NCI-H2029 treated with DMSO at 0.1 percent for 48 hours (cell line): ENCODE results near the gene MAPK6.

Source experiments
- DNase-seq: peaks from one replicate; lab custom pipeline; 2025; lab: John Stamatoyannopoulos, UW

MAPK6 gene

DNA sequence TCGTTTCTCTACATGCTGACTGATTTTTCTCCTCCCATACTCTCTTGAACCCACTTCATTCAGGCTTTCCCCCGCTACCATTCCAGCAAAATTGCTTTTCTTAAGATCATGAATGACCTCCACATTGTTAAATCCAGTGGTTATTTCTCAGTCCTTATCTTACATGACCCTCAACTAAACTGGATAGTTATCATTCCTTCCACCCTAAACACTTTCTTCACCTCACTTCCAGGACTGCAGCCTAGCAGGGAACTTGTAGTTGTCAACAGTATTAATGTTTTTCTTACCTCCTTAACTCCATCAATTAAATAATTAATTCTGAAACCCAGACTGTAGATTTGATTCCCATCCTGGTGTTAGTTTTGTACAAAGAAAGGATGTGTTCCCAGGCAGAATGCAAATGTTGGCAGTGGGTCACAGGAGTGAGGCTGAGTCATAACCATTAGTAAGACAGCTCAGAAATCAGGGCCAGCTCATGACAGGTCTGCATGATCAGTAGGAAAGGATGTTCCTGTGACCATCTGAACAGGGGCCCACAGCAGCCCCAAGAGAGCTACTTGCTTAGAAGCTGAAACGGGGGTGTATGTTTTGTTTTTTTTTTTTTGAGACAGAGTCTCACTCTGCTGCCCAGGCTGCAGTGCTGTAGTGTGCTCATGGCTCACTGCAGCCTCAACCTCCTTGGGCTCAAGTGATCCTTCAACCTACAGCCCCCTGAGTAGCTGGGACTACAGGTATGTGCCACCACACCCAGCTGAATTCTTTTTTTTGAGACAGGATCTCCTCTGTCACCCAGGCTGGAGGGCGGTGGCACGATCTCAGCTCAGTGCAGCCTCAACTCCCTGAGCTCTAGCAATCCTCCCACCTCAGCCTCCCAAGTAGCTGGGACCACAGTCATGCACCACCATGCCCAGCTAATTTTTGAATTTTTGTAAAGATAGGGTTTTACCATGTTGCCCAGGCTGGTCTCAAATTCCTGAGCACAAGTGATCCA is 84.5 kb downstream of the MAPK6 start:
- DNase-seq, result no peak

DNA sequence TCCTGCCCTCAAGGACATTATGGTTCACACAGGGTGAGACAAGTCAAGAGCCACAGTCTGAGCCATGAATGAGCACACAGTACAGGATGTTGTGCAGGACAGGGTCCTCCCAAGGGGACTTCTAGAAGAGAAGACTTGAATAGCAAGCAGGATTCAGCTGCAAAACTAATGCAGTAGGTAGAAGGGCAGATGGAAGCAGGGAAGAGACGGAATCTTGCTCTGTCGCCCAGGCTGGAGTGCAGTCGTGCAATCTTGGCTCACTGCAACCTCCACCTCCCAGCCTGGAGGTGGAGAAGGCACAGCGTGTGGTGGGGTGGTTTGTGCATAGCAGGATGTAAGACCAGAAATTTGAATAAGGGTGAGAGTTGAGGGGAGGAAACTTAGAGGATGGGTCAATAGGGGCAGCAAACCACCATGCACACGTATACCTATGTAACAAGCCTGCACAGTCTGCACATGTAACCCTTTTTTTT is 85.5 kb downstream of the MAPK6 start:
- no peak for DNase-seq

DNA sequence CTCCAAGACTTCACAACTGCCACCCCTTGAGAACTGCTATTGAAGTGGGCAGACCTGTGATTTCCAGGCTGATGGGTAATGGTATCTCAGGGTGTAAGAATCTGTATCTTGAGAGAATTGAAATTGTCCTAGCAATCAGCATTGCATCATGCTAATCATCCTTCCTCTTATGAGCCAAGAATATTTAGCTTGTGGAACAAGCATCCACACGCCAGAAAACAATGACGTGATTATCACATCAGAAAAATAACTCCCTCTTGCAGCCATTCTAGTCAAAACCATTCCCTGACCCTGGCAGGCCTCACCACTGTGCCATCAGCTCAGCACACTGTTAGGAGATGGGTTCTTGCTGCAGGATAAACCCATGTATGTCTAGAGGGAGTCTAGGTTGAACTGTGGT is 86.8 kb downstream of the MAPK6 start:
- DNase-seq, result no peak

DNA sequence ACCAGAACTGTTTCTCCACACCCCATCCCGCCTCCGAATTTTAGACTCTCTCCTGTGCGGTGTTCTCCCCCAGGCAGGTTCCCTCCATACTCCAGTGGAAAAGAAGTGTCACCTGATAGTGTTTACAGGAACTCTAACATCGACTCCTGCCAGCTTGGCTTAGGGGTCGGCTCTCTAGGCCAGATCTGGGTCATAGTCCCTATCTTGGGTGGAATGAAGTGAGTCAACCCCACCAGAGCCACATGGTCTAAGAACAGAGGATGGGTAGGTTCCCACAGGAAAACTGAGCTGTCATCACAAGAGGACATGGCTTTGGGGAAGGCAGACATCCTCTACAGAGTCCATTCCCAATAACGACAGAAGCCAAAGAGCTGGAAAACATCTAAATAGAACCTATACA is 87.6 kb downstream of the MAPK6 start:
- no peak for DNase-seq

DNA sequence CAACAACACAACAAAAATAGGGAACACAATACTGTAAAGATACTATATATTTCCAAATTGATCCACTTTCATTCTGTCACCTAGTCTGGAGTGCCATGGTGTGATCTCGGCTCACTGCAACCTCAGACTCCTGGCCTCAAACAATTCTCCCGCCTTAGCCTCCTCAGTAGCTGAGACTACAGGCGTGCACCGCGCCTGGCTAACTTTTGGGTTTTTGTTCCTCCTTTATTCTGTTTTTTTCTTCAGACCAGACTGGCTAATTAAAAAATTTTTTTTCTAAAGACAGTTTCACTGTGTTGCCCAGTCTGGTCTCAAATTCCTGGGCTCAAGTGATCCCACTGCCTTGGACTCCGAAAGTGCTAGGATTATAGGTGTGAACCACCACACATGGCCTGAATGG is 88.2 kb downstream of the MAPK6 start:
- no peak for DNase-seq

DNA sequence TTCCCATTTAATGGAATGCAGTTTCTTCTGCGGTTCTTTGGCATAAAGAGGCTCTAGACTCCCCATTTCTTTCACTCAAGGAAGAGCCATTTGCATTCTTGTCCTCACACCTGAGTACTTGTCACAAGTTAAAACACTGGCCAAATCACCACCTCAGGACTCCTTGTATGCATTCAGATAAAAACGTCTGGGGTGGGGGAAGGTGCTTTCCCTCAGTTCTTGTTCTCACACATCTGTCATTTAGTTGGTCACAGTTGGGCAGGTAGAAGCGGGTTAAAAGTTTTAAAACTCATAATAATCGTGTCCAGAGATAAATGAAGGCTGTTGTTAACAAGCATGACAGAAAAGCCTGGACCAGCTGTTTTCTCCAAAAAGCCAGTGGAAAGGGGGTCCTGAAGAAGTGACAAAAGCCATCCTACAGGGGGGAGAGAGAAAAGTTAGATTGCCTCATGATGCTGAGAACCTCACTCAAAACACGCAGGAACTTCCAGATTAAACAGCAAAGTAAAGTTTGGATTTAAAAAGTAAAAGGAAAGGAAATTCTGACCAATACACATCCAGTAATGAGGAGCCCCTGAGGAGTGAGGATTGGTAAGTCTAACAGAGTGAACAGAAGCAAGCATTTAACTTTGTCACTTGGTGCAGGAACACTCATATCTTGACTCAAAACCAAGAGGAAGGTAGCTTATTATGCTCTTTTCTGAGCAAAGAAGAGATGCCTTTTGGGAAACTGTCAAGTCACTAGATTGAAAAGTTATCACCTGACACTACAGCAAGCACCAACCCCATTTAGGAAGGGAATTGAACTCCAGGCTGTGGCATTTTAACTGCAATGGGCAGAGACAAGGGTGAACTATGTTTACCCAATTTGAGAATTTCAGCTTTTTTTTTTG is 90.8 kb downstream of the MAPK6 start:
- no peak for DNase-seq

DNA sequence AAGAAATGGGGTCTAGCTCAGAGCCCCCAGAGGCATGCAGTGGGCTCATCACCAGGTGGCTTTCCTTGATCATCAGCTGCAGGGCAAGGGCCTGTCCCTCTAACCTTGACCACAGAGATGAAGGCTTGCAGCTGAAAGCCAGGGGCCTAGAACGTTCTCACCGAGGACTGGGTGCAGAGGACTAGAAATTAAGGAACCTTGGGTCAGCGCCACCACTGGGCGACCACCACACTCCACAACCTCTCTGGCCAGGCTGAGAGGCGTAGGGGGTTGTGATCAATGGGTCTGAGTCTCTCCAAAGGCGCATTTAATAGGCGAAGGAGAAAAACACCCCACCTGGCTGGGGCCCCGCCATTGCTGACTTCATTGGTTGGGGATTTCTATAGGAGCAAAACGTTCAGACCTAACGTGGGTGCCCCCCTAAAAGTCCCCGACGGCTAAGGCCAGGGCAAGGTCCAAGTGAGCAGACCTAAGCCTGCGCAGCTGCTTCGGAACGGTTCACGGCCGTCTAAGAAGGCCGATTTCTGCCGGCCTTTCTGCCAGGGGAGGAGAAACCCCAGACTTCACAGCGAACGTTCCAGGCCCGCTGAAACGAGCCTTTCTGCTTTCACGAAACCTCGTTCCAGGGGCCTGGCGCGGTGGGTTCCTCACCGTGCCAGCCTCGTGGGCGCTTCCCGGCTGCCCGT is 92.6 kb downstream of the MAPK6 start:
- DNase-seq, result no peak

DNA sequence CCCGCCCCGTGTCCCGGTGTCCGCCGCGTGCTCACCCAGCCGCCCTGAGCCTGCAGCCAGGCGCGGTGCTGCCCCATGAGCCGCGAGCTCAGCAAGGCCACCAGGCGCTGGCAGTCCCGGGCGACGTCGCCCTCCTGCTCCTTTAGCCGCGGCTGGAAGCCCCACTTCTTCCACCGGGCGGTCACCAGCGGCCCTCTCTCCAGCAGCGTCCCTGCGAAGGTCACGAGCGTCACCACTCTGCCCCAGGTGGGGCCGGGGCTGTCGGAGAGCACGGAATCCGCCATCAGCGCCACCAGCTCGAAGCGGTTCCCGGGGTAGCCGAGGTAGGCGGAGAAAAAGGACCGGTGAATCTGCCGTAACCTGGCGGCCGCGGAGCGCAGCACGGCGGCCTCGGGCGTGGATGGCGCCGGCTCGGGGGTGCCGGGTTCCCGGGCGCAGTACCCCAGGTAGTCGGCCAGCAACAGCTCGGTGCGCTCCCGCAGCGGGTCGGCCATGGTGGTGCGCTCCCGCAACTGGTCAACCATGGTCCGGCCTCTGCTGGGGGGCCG is 93.3 kb downstream of the MAPK6 start:
- DNase-seq, result no peak

DNA sequence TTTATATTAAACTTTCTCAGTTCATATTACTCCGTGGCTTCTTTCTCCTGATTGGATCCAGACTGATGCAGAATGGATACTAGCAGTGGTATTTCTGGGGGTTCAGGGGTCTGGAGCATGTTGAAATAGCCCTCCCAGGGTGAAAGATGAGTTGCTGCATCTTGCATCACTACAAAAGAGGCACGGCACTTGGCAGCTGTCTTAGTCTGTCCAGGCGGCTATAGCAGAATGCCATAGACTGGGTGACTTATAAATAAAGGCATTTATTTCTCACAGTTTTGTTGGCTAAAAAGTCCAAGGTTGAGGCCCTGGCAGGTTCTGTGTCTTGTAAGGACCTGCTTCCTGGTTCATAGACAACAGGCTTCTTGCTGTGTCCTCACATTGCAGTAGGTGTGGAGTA is 94.2 kb downstream of the MAPK6 start:
- no peak for DNase-seq

DNA sequence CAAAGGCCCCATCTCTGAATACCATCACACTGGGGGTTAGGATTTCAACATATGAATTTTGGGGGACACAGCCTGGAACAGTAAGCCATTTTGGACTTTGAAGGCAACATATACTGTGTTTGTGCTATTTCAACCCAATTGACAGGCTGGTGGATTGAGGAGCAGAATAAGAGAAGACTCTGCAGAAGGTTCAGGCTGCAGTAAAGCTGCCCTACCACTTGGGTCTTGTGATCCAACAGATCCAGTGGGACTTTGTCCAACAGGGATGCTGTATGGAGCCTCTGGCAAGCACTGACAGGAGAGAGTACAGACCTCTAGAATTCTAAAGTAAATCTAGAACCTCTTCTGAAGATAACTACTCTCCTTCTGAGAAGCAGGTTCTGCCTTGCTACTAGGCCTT is 94.7 kb downstream of the MAPK6 start:
- no peak for DNase-seq

DNA sequence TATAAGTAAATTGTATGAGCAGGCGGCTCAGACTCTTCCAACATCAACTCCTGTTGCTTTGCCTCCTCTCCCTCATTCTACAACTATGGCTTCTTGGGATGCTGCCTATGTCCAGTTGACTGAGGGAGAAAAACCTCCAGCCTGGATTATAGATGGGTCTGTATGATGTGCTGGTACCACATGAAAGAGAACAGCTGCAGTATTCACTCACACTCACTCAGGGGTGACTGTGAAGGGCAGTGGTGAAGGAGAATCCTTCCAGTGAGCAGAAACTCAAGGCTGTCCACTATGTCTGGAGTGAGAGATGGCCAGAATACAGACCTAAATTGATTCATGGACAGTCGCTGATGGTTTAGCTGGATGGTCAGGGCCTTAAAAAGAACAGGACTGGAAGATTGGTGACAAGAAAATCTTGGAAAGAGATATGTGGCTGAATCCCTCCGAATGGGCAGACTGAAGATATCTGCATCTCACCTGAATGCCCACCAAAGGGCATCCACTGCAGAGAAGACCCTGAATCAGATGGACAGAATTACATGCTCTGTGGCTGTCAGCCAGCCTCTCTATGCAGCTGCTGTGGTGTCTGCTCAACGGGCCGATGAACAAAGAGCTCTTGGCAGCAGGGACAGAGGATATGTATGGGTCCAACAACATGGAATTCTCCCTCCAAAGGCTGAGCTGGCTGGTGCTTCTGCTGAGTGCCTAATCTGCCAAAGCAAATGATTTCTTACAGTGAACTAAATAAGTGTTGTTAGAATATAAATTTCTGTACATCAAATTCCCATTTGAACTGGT is 95.4 kb downstream of the MAPK6 start:
- DNase-seq, result peak; percentile 4

DNA sequence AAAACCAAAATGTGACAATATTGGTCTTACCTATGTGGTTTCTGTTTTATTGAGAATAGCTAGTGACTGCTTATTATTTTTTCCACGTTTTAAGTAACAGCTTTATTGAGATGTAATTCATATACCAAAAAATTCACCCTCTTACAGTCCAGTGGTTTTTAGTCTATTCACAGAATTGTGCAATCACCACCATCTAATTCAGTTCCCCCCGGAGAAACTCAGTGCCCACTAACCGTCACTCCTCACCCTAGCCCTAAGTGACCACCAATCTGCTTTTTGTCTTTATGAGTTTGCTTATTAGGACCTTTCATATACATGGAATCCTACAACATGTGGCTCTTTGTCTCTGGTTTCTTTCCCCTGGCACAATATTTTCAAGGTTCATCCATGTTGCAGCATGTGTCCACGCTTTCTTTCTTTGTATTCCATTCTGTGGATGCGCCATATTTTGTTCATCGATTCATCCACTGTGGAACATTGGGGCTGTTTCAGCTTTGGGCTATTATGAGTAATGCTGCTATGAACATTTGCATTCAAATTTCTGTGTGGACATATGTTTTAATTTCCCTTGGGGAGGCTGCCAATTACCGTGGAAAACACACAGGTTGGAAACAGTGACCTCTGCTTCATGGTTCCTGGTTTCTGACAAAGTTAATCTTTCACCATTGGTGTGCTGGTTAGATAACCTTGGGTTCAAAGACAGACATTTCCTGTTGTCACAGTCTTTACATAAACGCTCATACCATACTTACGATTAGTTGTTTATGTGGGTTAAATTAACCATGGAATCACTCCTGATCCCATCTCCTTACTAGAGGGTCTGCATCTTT is 96.8 kb downstream of the MAPK6 start:
- DNase-seq, result no peak
